ENCODE results near the gene SMIM30.
"Not testable (repeated sequence)": the region's sequence is repeated elsewhere in the genome, so short reads cannot be mapped to it uniquely, and the experiment has no call there.

Gene SMIM30

GRCh38 chr7:113118074-113118959, at the start of gene SMIM30:
Gene SMIM30 (minus strand): TSS chr7:113118554. CDS start chr7:113117578, 976 bp downstream.
- DNase-seq (ENCODE audit: low spot score): peak; percentile 93

GRCh38 chr7:113166176-113166575, 47.8 kb upstream of the SMIM30 start:
- not testable (repeated sequence) for DNase-seq (ENCODE audit: low spot score)

- no peak for DNase-seq (ENCODE audit: low spot score)
These were observed 42.7 kb upstream of the SMIM30 start for GRCh38 chr7:113161050-113161449.

- peak; percentile 10 for DNase-seq (ENCODE audit: low spot score)
These were observed 41.5 kb upstream of the SMIM30 start for GRCh38 chr7:113159746-113160339.

- no peak for DNase-seq (ENCODE audit: low spot score)
These were observed 40.4 kb upstream of the SMIM30 start for GRCh38 chr7:113158756-113159155.

GRCh38 chr7:113154117-113154516, 35.8 kb upstream of the SMIM30 start:
- DNase-seq (ENCODE audit: low spot score): no peak

- DNase-seq (ENCODE audit: low spot score): no peak
These were observed 26.5 kb upstream of the SMIM30 start for GRCh38 chr7:113144817-113145216.

- DNase-seq (ENCODE audit: low spot score): no peak
These were observed 25.3 kb upstream of the SMIM30 start for GRCh38 chr7:113143486-113144257.

- no peak for DNase-seq (ENCODE audit: low spot score)
These were observed 24.2 kb upstream of the SMIM30 start for GRCh38 chr7:113142385-113143119.

- no peak for DNase-seq (ENCODE audit: low spot score)
These were observed 23.4 kb upstream of the SMIM30 start for GRCh38 chr7:113141803-113142202.

- no peak for DNase-seq (ENCODE audit: low spot score)
These were observed 22.6 kb upstream of the SMIM30 start for GRCh38 chr7:113140956-113141355.

GRCh38 chr7:113137241-113137640, 18.9 kb upstream of the SMIM30 start:
- DNase-seq (ENCODE audit: low spot score): no peak

- no peak for DNase-seq (ENCODE audit: low spot score)
These were observed 15.7 kb upstream of the SMIM30 start for GRCh38 chr7:113134025-113134424.

- no peak for DNase-seq (ENCODE audit: low spot score)
These were observed 13.0 kb upstream of the SMIM30 start for GRCh38 chr7:113131367-113131766.

- no peak for DNase-seq (ENCODE audit: low spot score)
These were observed 9.7 kb upstream of the SMIM30 start for GRCh38 chr7:113128031-113128430.

GRCh38 chr7:113125728-113126127, 7.4 kb upstream of the SMIM30 start:
- DNase-seq (ENCODE audit: low spot score): no peak

GRCh38 chr7:113122744-113123143, 4.4 kb upstream of the SMIM30 start:
- DNase-seq (ENCODE audit: low spot score): no peak

- DNase-seq (ENCODE audit: low spot score): no peak
These were observed 2.3 kb upstream of the SMIM30 start for GRCh38 chr7:113120647-113121046.

GRCh38 chr7:113119429-113119828, 1.1 kb upstream of the SMIM30 start:
- DNase-seq (ENCODE audit: low spot score): no peak

- DNase-seq (ENCODE audit: low spot score): not testable (repeated sequence)
These were observed 980 bp downstream of the SMIM30 start for GRCh38 chr7:113117374-113117774.

GRCh38 chr7:113113912-113114311, 4.4 kb downstream of the SMIM30 start:
- DNase-seq (ENCODE audit: low spot score): no peak

GRCh38 chr7:113109718-113110117, 8.6 kb downstream of the SMIM30 start:
- no peak for DNase-seq (ENCODE audit: low spot score)

All from globus pallidus (tissue), 1 donor.